GM12801 (cell line): ENCODE results near the gene GALNT10.

Experiments used
- TF ChIP-seq, protein P1 (sequence below): IDR thresholded peaks from one replicate; pipeline ENCODE4 v1.5.1; 2011; ENCODE audit warnings: control low read depth; ENCODE audit not compliant: insufficient read length; ENCODE audit errors: extremely low read depth

GALNT10 gene

DNA sequence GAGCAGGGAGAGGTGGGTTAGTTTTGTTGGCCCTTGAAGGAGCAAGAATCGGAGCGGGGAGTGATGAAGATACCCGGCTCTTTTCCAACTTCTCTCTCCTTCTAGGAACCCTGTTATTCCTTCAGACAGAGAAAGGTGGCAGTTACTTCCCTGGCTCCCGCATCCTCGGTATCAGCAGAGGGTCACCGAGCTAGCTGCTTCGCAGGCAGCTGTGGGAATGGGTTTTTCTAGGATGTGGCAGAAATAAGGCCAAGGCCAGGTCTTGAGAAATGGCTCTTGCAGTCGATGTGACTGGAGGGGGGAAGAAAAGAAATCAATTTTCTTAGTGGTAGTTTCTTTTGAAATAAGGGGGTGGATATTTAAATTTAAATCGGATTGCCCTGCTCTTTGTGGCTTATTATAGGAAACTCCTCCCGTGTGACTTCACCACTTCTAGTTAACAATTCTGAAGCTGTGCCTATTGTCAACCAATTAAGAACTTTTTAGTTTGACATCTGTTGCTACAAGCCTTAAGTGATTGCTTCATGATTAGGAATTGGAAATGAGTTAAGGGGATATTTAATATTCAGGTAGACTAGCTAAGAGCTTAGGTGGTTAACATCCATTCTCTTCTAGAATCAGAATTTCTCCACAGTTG is 256.7 kb downstream of the GALNT10 start:
- TF ChIP-seq, protein P1, sequence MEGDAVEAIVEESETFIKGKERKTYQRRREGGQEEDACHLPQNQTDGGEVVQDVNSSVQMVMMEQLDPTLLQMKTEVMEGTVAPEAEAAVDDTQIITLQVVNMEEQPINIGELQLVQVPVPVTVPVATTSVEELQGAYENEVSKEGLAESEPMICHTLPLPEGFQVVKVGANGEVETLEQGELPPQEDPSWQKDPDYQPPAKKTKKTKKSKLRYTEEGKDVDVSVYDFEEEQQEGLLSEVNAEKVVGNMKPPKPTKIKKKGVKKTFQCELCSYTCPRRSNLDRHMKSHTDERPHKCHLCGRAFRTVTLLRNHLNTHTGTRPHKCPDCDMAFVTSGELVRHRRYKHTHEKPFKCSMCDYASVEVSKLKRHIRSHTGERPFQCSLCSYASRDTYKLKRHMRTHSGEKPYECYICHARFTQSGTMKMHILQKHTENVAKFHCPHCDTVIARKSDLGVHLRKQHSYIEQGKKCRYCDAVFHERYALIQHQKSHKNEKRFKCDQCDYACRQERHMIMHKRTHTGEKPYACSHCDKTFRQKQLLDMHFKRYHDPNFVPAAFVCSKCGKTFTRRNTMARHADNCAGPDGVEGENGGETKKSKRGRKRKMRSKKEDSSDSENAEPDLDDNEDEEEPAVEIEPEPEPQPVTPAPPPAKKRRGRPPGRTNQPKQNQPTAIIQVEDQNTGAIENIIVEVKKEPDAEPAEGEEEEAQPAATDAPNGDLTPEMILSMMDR = no peak

DNA sequence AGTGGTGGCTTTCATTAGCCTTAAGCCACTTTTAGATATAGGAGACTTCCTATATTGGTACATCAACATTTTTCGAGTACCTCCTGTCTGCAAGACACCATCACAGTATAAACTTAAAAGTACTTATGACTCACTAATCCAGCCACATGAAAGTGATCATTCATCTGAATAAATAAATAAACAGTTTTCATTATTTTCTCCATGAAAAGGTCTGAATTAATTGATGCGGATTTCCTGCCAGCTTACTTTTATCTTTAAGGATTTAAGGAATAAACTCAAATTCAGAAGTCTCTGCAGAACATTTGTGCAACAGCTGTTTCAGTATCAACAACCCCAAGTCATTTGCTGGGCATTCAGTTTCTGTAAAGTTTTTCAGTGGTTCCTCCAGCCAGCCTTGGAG is 259.3 kb downstream of the GALNT10 start:
- TF ChIP-seq, protein P1 = no peak

DNA sequence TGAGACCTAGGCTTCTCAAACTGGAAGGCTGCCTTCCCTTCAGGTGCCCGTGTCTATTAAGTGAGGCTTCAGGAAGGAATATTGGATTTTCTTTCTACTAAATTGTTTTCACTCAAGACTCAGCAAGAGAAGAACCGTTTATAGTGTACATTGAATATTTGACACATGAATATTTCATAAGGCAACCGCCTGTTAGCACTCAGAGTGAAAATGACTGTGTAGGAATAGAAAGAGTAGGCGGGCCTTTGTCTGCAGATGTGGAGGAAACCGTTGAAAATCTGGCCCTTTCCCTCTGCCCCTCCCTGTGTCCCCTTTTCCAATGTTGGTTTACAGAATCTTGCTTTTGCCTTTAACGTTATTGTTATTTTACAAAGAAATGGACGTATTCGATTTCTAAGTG is 261.4 kb downstream of the GALNT10 start:
- TF ChIP-seq, protein P1 = no peak

DNA sequence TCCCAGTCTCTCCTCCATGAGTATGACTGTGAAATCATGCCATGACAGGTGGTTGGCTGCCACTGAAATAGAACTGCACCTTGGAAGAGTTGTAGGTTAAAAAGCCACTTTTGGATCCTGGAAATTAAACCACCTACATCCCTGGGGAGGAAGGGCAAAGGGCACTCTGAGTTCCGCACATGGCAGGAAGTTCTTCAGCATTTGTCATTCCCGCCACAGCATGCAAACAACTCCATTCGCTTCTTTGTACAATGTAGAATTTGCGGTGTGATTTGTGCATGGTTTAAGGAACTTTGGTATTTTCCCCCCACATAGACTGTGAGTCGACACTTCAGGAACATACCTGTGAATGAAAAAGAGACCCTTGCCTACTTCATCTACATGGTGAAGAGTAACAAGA is 265.1 kb downstream of the GALNT10 start:
- TF ChIP-seq, protein P1 = no peak

DNA sequence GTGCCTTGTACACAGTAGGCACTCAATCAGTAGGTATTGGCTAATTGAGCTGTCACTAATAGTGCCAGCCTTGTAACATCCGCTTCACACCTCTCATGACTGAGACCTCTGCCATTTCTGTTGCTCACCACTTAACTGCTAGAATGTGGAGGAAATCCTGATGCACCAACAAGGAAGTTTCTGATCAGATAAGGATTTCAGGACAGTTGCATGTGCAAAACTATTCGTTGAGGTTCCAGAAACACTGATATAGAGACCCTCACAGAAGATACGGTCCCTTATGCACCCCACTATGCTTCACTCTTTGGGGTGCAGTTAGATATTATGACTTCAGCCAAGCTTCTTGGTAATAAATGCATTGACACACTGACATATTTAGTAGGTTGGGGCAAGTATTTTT is 266.0 kb downstream of the GALNT10 start:
- TF ChIP-seq, protein P1 = no peak

DNA sequence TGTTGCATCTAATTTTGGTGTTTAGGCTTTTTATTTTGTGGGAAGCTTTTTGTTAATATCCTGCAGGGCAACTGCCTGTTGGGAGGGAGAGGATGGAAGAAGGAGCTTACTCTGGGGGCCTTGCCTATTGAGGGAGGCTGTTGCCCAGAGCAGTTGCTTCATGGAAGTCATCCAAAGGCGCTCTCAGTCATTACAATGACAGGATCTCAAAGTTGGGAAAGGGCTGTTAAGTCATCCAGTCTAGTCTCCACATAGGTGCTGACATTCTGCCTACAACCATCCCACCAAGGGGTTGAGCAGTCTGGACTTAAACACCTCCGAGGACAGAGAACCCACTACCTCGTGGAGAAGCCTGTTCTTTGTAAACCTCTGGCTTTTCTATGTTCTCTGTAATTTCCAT is 268.5 kb downstream of the GALNT10 start:
- TF ChIP-seq, protein P1 = no peak

DNA sequence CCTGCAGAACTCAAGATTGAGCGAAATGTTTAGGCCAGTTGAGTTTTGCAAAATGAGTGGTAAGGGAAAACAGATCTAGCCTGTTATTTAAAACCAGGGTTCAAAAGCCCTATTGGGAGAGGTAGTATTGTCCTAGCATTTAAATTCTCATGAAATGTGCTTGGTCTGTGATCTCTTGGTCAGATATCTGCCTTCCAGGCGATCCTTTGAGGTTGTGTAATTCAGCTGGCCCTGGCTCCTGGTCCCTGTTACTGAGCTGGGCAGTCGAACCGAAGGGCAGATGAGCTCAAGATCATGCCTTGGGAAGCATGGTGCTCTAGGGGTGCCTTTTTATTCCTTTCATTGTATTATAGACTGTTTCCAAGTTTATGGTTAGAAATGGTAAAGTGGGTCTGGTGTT is 269.6 kb downstream of the GALNT10 start:
- TF ChIP-seq, protein P1 = no peak
